GM12878 (cell line): ENCODE results near the gene TDRD3. TPM values are rescaled to one million over a fixed set of nuclear protein-coding genes. Genes with fewer than 3 reads are reported as not detected.

Source experiments
- ATAC-seq: fragments of 200-7000 bp; cut with Tn5 transposase; 3 replicates; pipeline ENCODE4 v1.9.1; 2020; ENCODE audit warnings: mild to moderate bottlenecking, moderate library complexity
- BruUV-seq: library from RNA; stranded (reverse); fragments of 400-500 nt; replicated peaks from 2 replicates; lab custom pipeline; 2021; lab: Mats Ljungman, UMichigan
- CTCF ChIA-PET: fragments of 300-600 bp; sonication (Branson Sonifier 250); formaldehyde crosslinking; extraction: SDS; loops from one replicate; lab custom pipeline; 2021; ENCODE audit warnings: inconsistent platforms; lab: Yijun Ruan, JAX
- POLR2A ChIA-PET: fragments of 350-600 bp; formaldehyde crosslinking; extraction: SDS; loops from one replicate; lab custom pipeline; 2021; ENCODE audit warnings: inconsistent platforms; lab: Charles Lee
- RAD21 ChIA-PET: fragments of 300-600 bp; sonication (Branson Sonifier 250); formaldehyde crosslinking; loops from one replicate; lab custom pipeline; 2023; ENCODE audit warnings: antibody characterized with exemption; ENCODE audit not compliant: unreplicated experiment; lab: Charles Lee
- SMC1A ChIA-PET: fragments of 300-600 bp; sonication (Branson Sonifier 250); formaldehyde crosslinking; loops from one replicate; lab custom pipeline; 2023; ENCODE audit not compliant: unreplicated experiment, uncharacterized antibody; lab: Charles Lee
- DNase-seq: peaks from one replicate; pipeline ENCODE4 v3.0.0-alpha.2; 2011; ENCODE audit warnings: low read depth, low spot score
- FAIRE-seq: peaks from 3 replicates; lab custom pipeline; 2011; peaks lifted over from hg19 to GRCh38; lab: Jason Lieb, UNC
- H2AFZ ChIP-seq: 2 replicates; pipeline ENCODE4 v1.6.0; 2011; ENCODE audit warnings: low read depth, low read length, control low read depth; ENCODE audit not compliant: control insufficient read depth
- H3K27ac ChIP-seq: 2 replicates; pipeline ENCODE4 v1.5.1; 2011; ENCODE audit warnings: control low read depth; ENCODE audit not compliant: control insufficient read depth, insufficient read depth
- H3K27me3 ChIP-seq, 2 experiments: replicated peaks in 1 of 2; 2 replicates each; pipeline versions ENCODE4 v1.6.0 to v1.6.1; 2011; ENCODE audit warnings: low read length in 1 of 2; ENCODE audit not compliant: control insufficient read depth in 2 of 2, insufficient read depth in 2 of 2
- H3K36me3 ChIP-seq, 2 experiments: 2 replicates each; pipeline ENCODE4 v1.5.1; 2011; ENCODE audit warnings: low read length in 1 of 2; ENCODE audit not compliant: control insufficient read depth in 2 of 2, insufficient read depth in 2 of 2
- H3K4me1 ChIP-seq: 2 replicates; pipeline ENCODE4 v1.6.1; 2011; ENCODE audit warnings: mild to moderate bottlenecking, low read length, moderate library complexity, mixed read lengths; ENCODE audit not compliant: control insufficient read depth, insufficient read depth
- H3K4me2 ChIP-seq: 2 replicates; pipeline ENCODE4 v1.6.0; 2011; ENCODE audit warnings: control low read depth; ENCODE audit not compliant: control insufficient read depth, insufficient read depth
- H3K4me3 ChIP-seq: fragments of 200-600 bp; sonication (generic); 2 replicates; pipeline ENCODE4 v1.5.1; 2016
- H3K79me2 ChIP-seq: 2 replicates; pipeline ENCODE4 v1.6.0; 2011; ENCODE audit warnings: low read length; ENCODE audit not compliant: control insufficient read depth, insufficient read depth
- H3K9ac ChIP-seq: 2 replicates; pipeline ENCODE4 v1.8.0; 2011; ENCODE audit warnings: low read length, control low read depth, mixed read lengths; ENCODE audit not compliant: control insufficient read depth, insufficient read depth
- H3K9me3 ChIP-seq: replicated peaks from 3 replicates; pipeline ENCODE4 v1.5.1; 2011; ENCODE audit warnings: mild to moderate bottlenecking, low read length; ENCODE audit not compliant: control insufficient read depth, insufficient read depth
- H4K20me1 ChIP-seq: 2 replicates; pipeline ENCODE4 v1.6.0; 2011; ENCODE audit not compliant: control insufficient read depth, insufficient read depth
- BHLHE40 ChIP-seq, 2 experiments: fragments of 450-650 bp in 1 of 2; IDR thresholded peaks; 2 replicates each; pipeline ENCODE4 v1.6.1; 2011 to 2017; ENCODE audit warnings: low read depth in 2 of 2, borderline replicate concordance in 1 of 2, improper control_type of control experiment in 1 of 2, low read length in 1 of 2, mild to moderate bottlenecking in 1 of 2
- CBX5 ChIP-seq: sonication (generic); IDR thresholded peaks from 2 replicates; pipeline ENCODE4 v1.6.1; 2016; ENCODE audit warnings: low read depth, moderate library complexity, mild to moderate bottlenecking, inconsistent platforms
- CREB1 ChIP-seq: IDR thresholded peaks from 2 replicates; pipeline ENCODE4 v1.6.1; 2012; ENCODE audit warnings: low read depth, mild to moderate bottlenecking, inconsistent platforms
- CREM ChIP-seq: IDR thresholded peaks from 2 replicates; pipeline ENCODE4 v1.6.1; 2014; ENCODE audit warnings: antibody characterized with exemption, low read depth
- FOXM1 ChIP-seq: IDR thresholded peaks from 2 replicates; pipeline ENCODE4 v1.6.1; 2012; ENCODE audit warnings: low read depth, mild to moderate bottlenecking, inconsistent platforms, low read length, moderate library complexity
- GABPA ChIP-seq: IDR thresholded peaks from 2 replicates; pipeline ENCODE4 v1.6.1; 2014; ENCODE audit warnings: antibody characterized with exemption, low read depth, mild to moderate bottlenecking, inconsistent platforms
- IKZF1 ChIP-seq: fragments of 450-650 bp; conservative IDR thresholded peaks from 2 replicates; pipeline ENCODE4 v1.6.1; 2017; ENCODE audit warnings: antibody characterized with exemption, mild to moderate bottlenecking
- IKZF2 ChIP-seq, 2 experiments: fragments of 450-650 bp; IDR thresholded peaks; 2 replicates each; pipeline ENCODE4 v1.6.1; 2017; ENCODE audit warnings: mild to moderate bottlenecking in 2 of 2, moderate library complexity in 2 of 2
- IRF4 ChIP-seq: IDR thresholded peaks from 2 replicates; pipeline ENCODE4 v1.6.1; 2011; ENCODE audit warnings: low read depth, low read length
- MTA2 ChIP-seq: fragments of 450-650 bp; IDR thresholded peaks from 2 replicates; pipeline ENCODE4 v1.6.1; 2016; ENCODE audit warnings: low read depth, mild to moderate bottlenecking, moderate library complexity
- NBN ChIP-seq: fragments of 450-650 bp; IDR thresholded peaks from 2 replicates; pipeline ENCODE4 v1.6.1; 2016
- NFIC ChIP-seq: IDR thresholded peaks from 2 replicates; pipeline ENCODE4 v1.6.1; 2012; ENCODE audit warnings: low read depth, mild to moderate bottlenecking, inconsistent platforms, low read length, moderate library complexity
- PAX5 ChIP-seq: IDR thresholded peaks from 2 replicates; pipeline ENCODE4 v1.6.1; 2011; ENCODE audit warnings: low read depth, low read length, borderline replicate concordance
- PML ChIP-seq: IDR thresholded peaks from 2 replicates; pipeline ENCODE4 v1.6.1; 2012; ENCODE audit warnings: low read length, inconsistent platforms
- RAD51 ChIP-seq: fragments of 450-650 bp; IDR thresholded peaks from 2 replicates; pipeline ENCODE4 v1.6.1; 2016; ENCODE audit warnings: moderate library complexity, mild to moderate bottlenecking, inconsistent platforms
- RUNX3 ChIP-seq: IDR thresholded peaks from 2 replicates; pipeline ENCODE4 v1.6.1; 2012; ENCODE audit warnings: low read length, inconsistent platforms
- SP1 ChIP-seq: IDR thresholded peaks from one replicate; pipeline ENCODE4 v1.6.1; 2011; ENCODE audit warnings: low read depth, low read length
- TAF1 ChIP-seq: IDR thresholded peaks from 2 replicates; pipeline ENCODE4 v1.6.1; 2011; ENCODE audit warnings: mild to moderate bottlenecking, low read depth, low read length, borderline replicate concordance
- ZNF687 ChIP-seq: fragments of 450-650 bp; IDR thresholded peaks from 2 replicates; pipeline ENCODE4 v1.6.1; 2017; ENCODE audit warnings: mild to moderate bottlenecking, moderate library complexity
- WGBS: methylation state at CpG from one replicate; pipeline ENCODE4 v1.1.6; 2016; ENCODE audit warnings: low lambda C conversion rate; ENCODE audit not compliant: insufficient replicate concordance, insufficient coverage; ENCODE audit errors: missing lambda C conversion rate; 5-methylcytosine and 5-hydroxymethylcytosine counted together
- in situ Hi-C: fragments of 300-500 bp; cut with MboI; formaldehyde crosslinking; loops from 9 replicates; pipeline ENCODE4 v1.14.3; 2018; ENCODE audit warnings: mixed read lengths
- intact Hi-C: fragments of 100-400 bp; cut with micrococcal nuclease; formaldehyde crosslinking; loops from one replicate; pipeline ENCODE4 v1.14.2; 2022; ENCODE audit not compliant: unreplicated experiment
- polyA plus RNA-seq, 11 experiments: library from polyadenylated mRNA; depleted of rRNA in 4 of 11; unstranded in 6 of 11; stranded (reverse) in 5 of 11; fragments of >200 nt; fragmentation: Nextera tagmentation in 4 of 11; fragmentation: Illumina TruSeq in 1 of 11; extraction: Ambion mirVana in 4 of 11; extraction: Trizol in 1 of 11; gene quantifications; 1 replicate in 1 of 11; 2 replicates in 10 of 11; pipeline versions ENCODE4 v1.2.1 to v1.2.3, GENCODE V29; 2011 to 2016; ENCODE audit warnings: inconsistent platforms in 2 of 11, missing spikeins in 2 of 11, low read depth in 1 of 11
- total RNA-seq, 4 experiments: library from RNA; depleted of rRNA in 3 of 4; stranded (reverse); fragments of >200 nt in 3 of 4; fragmentation: Illumina TruSeq in 1 of 4; extraction: Trizol in 1 of 4; gene quantifications; 2 replicates each; pipeline versions ENCODE4 v1.2.1 to v1.2.3, GENCODE V29; 2013 to 2021
- TF ChIP-seq, protein P1 (sequence below): fragments of 450-650 bp; IDR thresholded peaks from 2 replicates; pipeline ENCODE4 v1.6.1; 2017; ENCODE audit warnings: low read depth, mild to moderate bottlenecking, moderate library complexity

TDRD3 gene
- total and polyA plus RNA-seq, 10 of the 15 experiments (the other 5 are each of a cell fraction or from before 2014, with no cell fraction given) = 8.4 to 27.9 (median 15.8) TPM

GRCh38 chr13:60427285-60427684 lies 30.3 kb downstream of the TDRD3 start:
- H3K9me3 ChIP-seq = no peaks in the 10 kb centered on the region; the same call in 2 of the 3 replicates
- H3K9ac ChIP-seq = peak overlapping the region; percentile 43
- ChIA-PET POLR2A (interaction anchor here (0.7 to 2.5 kb wide), 4 partner anchors 13 to 31 kb away, joined by 3 to 10 read pairs (median 4); partner anchors contain the start of gene TDRD3), CTCF (interaction anchor here (1.0 to 7.5 kb wide), 18 partner anchors 11 to 1037 kb away, joined by 3 to 112 read pairs (median 4); partner anchors contain the start of gene TDRD3), SMC1A (interaction anchor here (0.6 to 7.1 kb wide), 22 partner anchors 11 to 1036 kb away, joined by 3 to 111 read pairs (median 4); partner anchors contain the start of gene TDRD3), RAD21 (interaction anchor here (0.7 to 7.2 kb wide), 16 partner anchors 9 to 1068 kb away, joined by 3 to 103 read pairs (median 4); partner anchors contain the start of gene TDRD3)
- H2AFZ ChIP-seq = peak overlapping the region; percentile 59
- in situ Hi-C loops (loop anchor here (5.0 kb wide), 1 partner anchor 265 kb away; the partner anchor contains the start of gene DIAPH3), intact Hi-C loops (loop anchor here (1.0 kb wide), 1 partner anchor 31 kb away; no protein-coding TSS in a partner anchor)
- peak overlapping the region; percentile 73 for H3K4me2 ChIP-seq
- H3K79me2 ChIP-seq = peaks cover 12% of the 10 kb centered on the region
- ATAC-seq (peak; percentile 80), DNase-seq (peak; percentile 46), FAIRE-seq (no peak)
- H3K4me1 ChIP-seq = peaks cover 16% of the 10 kb centered on the region
- no peaks in the 10 kb centered on the region for H3K27me3 ChIP-seq
- no peaks in the 10 kb centered on the region for H3K36me3 ChIP-seq
- H3K27ac ChIP-seq = peak overlapping the region; percentile 67
- 6% methylated on average over 5 of the region's 5 CpGs for WGBS
- BruUV-seq = no TSS peak
- no peaks in the 10 kb centered on the region for H4K20me1 ChIP-seq
- H3K4me3 ChIP-seq = no peak overlapping the region
- peak; percentile 50 for TF ChIP-seq ZNF687
- peak; percentile 68 for TF ChIP-seq NFIC
- TF ChIP-seq IKZF1 = 0 out of 2 replicates have a peak, but pooled peaks have one; percentile 29
- 0 out of 2 replicates have a peak, but pooled peaks have one; percentile 34 for TF ChIP-seq CREB1
- TF ChIP-seq RAD51 = peak; percentile 28; the same call in 1 of the 2 replicates
- no peak for TF ChIP-seq PAX5
- peak; percentile 29; the same call in 1 of the 2 replicates for TF ChIP-seq PML
- 0 out of 2 replicates have a peak, but pooled peaks have one; percentile 11 for TF ChIP-seq GABPA
- TF ChIP-seq, protein P1, sequence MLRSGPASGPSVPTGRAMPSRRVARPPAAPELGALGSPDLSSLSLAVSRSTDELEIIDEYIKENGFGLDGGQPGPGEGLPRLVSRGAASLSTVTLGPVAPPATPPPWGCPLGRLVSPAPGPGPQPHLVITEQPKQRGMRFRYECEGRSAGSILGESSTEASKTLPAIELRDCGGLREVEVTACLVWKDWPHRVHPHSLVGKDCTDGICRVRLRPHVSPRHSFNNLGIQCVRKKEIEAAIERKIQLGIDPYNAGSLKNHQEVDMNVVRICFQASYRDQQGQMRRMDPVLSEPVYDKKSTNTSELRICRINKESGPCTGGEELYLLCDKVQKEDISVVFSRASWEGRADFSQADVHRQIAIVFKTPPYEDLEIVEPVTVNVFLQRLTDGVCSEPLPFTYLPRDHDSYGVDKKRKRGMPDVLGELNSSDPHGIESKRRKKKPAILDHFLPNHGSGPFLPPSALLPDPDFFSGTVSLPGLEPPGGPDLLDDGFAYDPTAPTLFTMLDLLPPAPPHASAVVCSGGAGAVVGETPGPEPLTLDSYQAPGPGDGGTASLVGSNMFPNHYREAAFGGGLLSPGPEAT = peak; percentile 73
- TF ChIP-seq TAF1 = no peak
- peak; percentile 57; the same call in 1 of the 2 replicates for TF ChIP-seq NBN
- no peak for TF ChIP-seq SP1
- 0 out of 2 replicates have a peak, but pooled peaks have one; percentile 12 for TF ChIP-seq CREM
- peak; percentile 35; the same call in 1 of the 2 replicates for TF ChIP-seq MTA2
- TF ChIP-seq BHLHE40 (IDR thresholded peaks at IDR 0.05; ENCODE audit: borderline replicate concordance in 1 of 2, low read depth in 2 of 2, low read length in 1 of 2) = peak; percentile 87 to 89
- 0 out of 2 replicates have a peak, but pooled peaks have one; percentile 29 for TF ChIP-seq CBX5
- TF ChIP-seq FOXM1 = peak; percentile 61; the same call in 1 of the 2 replicates
- peak; percentile 68 for TF ChIP-seq RUNX3
- peak in 1 of 2 experiments; percentile 52; a peak in 2 of 4 replicates for TF ChIP-seq IKZF2 (IDR thresholded peaks at IDR 0.05)
- TF ChIP-seq IRF4 = no peak
